Left ventricle myocardium inferior (tissue), 1 donor: ENCODE measurements around the gene MDC1. TPM values are rescaled to one million over a fixed set of nuclear protein-coding genes. Genes with fewer than 3 reads are reported as not detected.

ENCODE experiments used
- DNase-seq: peaks from one replicate; pipeline ENCODE4 v3.0.0-alpha.2; 2020
- H3K27ac ChIP-seq: fragments of 200-600 bp; replicated peaks from 2 replicates; pipeline ENCODE4 v1.8.0; 2021
- H3K27me3 ChIP-seq: fragments of 200-600 bp; 2 replicates; pipeline ENCODE4 v1.8.0; 2021; ENCODE audit warnings: low read depth
- H3K36me3 ChIP-seq: fragments of 200-600 bp; 2 replicates; pipeline ENCODE4 v1.8.0; 2021
- H3K4me1 ChIP-seq: fragments of 200-600 bp; 2 replicates; pipeline ENCODE4 v1.8.0; 2021
- H3K4me3 ChIP-seq: fragments of 200-600 bp; 2 replicates; pipeline ENCODE4 v1.8.0; 2021; ENCODE audit warnings: mild to moderate bottlenecking, moderate library complexity
- H3K9me3 ChIP-seq: fragments of 200-600 bp; replicated peaks from 2 replicates; pipeline ENCODE4 v1.8.0; 2021
- CTCF ChIP-seq: fragments of 200-600 bp; IDR thresholded peaks from 2 replicates; pipeline ENCODE4 v1.8.0; 2021; ENCODE audit warnings: antibody characterized with exemption, mild to moderate bottlenecking, borderline replicate concordance
- intact Hi-C: fragments of 100-400 bp; cut with micrococcal nuclease; formaldehyde crosslinking; loops from one replicate; pipeline ENCODE4 v1.11.0; 2022
- total RNA-seq: library from RNA; stranded (reverse); fragmentation: NEBNext Ultra II Directional; extraction: Animal tissue kit (Norgen Biotek cat#: 25700); gene quantifications from one replicate; pipeline ENCODE4 v1.2.1, GENCODE V29; 2021
- donor health status: DM: no; HTN: yes; CAD: no; lungs with severe emphysema.

MDC1 gene
- total RNA-seq, 1 donor from 2014 or later = 14.1 TPM

- TF ChIP-seq CTCF = no peak
- peak overlapping the region; percentile 27 for H3K27ac ChIP-seq
- peaks cover 29% of the 10 kb centered on the region for H3K36me3 ChIP-seq
- peaks cover 12% of the 10 kb centered on the region for H3K4me1 ChIP-seq
- no peak for DNase-seq
- intact Hi-C loops = no loop called here
- H3K27me3 ChIP-seq = no peaks in the 10 kb centered on the region
- H3K9me3 ChIP-seq = no peaks in the 10 kb centered on the region
- H3K4me3 ChIP-seq = no peak overlapping the region
Measured at GRCh38 chr6:30700340-30700739, 16.7 kb downstream of the MDC1 start.

GRCh38 chr6:30696432-30696831 is 20.6 kb downstream of the MDC1 start:
- TF ChIP-seq CTCF = no peak
- DNase-seq = no peak
- intact Hi-C loops = no loop called here

GRCh38 chr6:30691208-30691847 is 25.8 kb downstream of the MDC1 start:
- intact Hi-C loops = no loop called here
- no peak for TF ChIP-seq CTCF
- H3K36me3 ChIP-seq = no peaks in the 10 kb centered on the region
- H3K4me3 ChIP-seq = peak overlapping the region; percentile 73
- H3K27me3 ChIP-seq = no peaks in the 10 kb centered on the region
- H3K27ac ChIP-seq = peak overlapping the region; percentile 97
- H3K4me1 ChIP-seq = peaks cover 50% of the 10 kb centered on the region
- H3K9me3 ChIP-seq = no peaks in the 10 kb centered on the region
- DNase-seq = no peak

More at GRCh38 chr6:30696432-30696831, 20.6 kb downstream of the MDC1 start:
- H3K9me3 ChIP-seq = no peaks in the 10 kb centered on the region
- H3K27me3 ChIP-seq = no peaks in the 10 kb centered on the region
- H3K4me1 ChIP-seq = peaks cover 13% of the 10 kb centered on the region
- H3K27ac ChIP-seq = no peak overlapping the region
- peaks cover 12% of the 10 kb centered on the region for H3K36me3 ChIP-seq
- H3K4me3 ChIP-seq = no peak overlapping the region

GRCh38 chr6:30690403-30691207 is 26.5 kb downstream of the MDC1 start, which contains the start of gene NRM:
TSS of gene NRM (minus strand) at chr6:30690984. CDS start at chr6:30690974, 10 bp downstream.
- Histone ChIP-seq H3K4me1 (peaks cover 57% of the 10 kb centered on the region), H3K36me3 (no peaks in the 10 kb centered on the region), H3K27me3 (no peaks in the 10 kb centered on the region), H3K9me3 (no peaks in the 10 kb centered on the region), H3K27ac (peak within 1 kb of the TSS; percentile 97), H3K4me3 (peak within 1 kb of the TSS; percentile 73)
- DNase-seq = peak; percentile 89
- intact Hi-C loops = no loop called here
- TF ChIP-seq CTCF = no peak

DNA sequence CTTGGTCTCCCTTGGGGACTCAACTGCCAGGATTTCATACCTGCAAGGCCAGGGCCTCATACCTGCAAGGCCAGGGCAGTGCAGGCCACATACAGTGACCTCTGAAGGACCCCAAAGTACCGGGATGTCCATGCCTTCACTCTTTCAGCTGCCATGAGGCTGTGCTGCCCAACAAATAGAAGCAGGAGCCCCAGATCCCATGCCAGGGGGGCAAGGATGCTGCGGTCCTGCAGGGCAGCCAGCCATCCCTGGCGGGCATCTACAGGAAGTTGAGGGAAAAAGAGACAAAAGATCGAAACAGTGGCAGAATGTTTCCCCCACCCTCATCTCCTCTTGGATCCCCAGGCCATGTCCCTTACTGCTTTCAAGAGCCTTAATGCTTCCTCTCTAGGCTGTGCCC is 27.1 kb downstream of the MDC1 start:
- Histone ChIP-seq H3K36me3 (no peaks in the 10 kb centered on the region), H3K27me3 (no peaks in the 10 kb centered on the region), H3K4me1 (peaks cover 63% of the 10 kb centered on the region), H3K4me3 (peak overlapping the region; percentile 73), H3K9me3 (no peaks in the 10 kb centered on the region), H3K27ac (peak overlapping the region; percentile 97)
- no peak for TF ChIP-seq CTCF
- intact Hi-C loops = no loop called here
- DNase-seq = no peak
